PC-9 (cell line): ENCODE measurements around the gene PCDH9.

Source experiments
- CTCF ChIP-seq: fragments of 200-600 bp; sonication (generic); conservative IDR thresholded peaks from 2 replicates; pipeline ENCODE4 v1.6.1; 2017; ENCODE audit warnings: mixed run types, antibody characterized with exemption, mild to moderate bottlenecking, moderate library complexity
- EZH2 ChIP-seq: fragments of 200-600 bp; sonication (generic); IDR thresholded peaks from 2 replicates; pipeline ENCODE4 v1.8.0; 2017; ENCODE audit warnings: antibody characterized with exemption, low read depth

DNA sequence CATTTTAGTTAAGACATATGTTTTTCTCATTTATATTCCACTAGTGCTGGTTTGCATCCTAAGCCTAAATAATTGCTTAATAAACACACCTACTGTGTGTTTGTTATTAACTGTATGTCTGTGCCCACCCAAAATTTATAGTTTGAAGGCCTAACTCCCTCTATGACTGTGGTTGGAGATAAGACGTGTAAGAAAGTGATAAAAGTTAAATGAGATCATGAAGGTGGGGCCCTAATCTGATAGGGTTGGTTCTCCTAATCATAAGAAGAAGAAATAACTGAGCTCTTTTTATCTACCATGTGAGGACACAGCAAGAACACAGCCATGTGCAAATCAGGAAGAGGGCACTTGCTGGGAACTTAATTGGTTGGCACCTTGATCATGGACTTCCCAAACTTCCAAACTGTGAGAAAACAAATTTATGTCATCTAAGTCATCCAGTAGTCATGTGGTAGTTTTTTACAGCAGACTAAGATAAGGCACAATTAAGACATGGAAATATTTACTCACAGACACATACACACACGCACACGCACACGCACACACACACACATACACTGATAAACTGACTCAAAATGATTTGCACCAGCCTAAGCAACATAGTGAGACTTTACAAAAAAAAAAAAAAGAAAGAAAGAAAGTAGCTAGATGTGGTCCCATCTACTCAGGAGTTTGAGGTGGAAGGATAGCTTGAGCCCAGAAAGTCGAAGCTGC lies 662.1 kb downstream of the PCDH9 start:
- no peak for TF ChIP-seq EZH2
- TF ChIP-seq CTCF, result no peak
